DMS53 (cell line): ENCODE results near the gene MEAF6.
A peak's percentile ranks its signal among the peaks of the same experiment; 100 is the strongest.

Source experiments
- DNase-seq: peaks from one replicate; lab custom pipeline; 2025; lab: John Stamatoyannopoulos, UW

MEAF6 gene

DNA sequence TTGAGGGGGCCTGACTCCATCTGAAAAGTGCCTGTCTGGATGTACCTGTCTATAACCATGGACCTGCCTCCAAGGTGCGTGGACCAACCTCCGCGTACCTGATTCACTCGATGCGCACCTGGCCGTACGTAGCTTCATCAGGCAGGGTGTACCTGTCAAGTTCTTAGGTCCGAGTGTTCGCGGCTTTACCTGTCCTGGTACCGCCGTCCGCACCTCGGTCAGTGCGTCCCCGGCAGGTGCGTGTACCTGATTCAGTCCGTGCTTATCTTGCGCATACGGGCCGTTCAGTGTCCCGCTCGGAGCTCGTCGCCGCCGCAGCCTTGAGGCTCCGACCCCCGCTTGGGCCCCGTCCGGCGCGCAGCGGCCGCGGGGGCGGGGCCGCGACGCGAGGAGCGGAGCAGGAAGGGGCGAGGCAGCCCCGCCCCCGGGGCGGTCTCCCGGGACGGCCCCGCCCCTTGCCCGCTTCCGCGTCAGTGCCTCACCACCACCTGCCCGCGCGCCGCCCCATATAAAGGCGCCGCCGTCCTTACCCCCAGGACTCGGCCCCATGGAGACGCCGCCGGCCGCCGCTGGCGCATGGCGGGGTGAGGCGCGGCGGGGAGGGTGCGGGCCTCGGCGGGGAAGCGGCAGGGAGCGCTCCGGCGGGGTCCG lies 40.4 kb downstream of the MEAF6 start, which contains the start of gene ZC3H12A:
Gene ZC3H12A, plus strand, starts transcription at position 535 of the 651 bp plus-strand sequence. CDS start 917 bp downstream, outside the sequence.
- DNase-seq = peak; percentile 95

- DNase-seq = peak; percentile 64
Observed at GRCh38 chr1:37473431-37474045, 41.0 kb downstream of the MEAF6 start.

DNA sequence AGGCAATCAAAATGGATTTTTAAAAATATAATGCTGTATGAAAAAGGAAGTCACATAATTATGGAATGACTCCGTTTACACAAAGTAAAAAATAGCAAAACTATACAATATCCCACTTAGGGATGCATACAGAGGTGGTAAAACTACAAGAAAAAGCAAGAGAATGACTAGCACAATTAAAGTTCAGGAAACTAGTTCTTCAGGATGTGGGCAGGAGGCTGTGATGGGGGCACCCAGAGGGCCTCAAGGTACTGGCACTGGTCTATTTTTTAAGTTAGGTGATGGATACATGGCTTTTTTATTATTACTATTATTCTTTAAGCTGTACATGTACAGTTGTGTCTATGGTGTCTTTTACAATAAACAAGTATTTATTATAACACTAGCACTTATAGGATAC lies 41.6 kb downstream of the MEAF6 start:
- no peak for DNase-seq

GRCh38 chr1:37472281-37472680 lies 42.3 kb downstream of the MEAF6 start:
- peak; percentile 42 for DNase-seq

DNA sequence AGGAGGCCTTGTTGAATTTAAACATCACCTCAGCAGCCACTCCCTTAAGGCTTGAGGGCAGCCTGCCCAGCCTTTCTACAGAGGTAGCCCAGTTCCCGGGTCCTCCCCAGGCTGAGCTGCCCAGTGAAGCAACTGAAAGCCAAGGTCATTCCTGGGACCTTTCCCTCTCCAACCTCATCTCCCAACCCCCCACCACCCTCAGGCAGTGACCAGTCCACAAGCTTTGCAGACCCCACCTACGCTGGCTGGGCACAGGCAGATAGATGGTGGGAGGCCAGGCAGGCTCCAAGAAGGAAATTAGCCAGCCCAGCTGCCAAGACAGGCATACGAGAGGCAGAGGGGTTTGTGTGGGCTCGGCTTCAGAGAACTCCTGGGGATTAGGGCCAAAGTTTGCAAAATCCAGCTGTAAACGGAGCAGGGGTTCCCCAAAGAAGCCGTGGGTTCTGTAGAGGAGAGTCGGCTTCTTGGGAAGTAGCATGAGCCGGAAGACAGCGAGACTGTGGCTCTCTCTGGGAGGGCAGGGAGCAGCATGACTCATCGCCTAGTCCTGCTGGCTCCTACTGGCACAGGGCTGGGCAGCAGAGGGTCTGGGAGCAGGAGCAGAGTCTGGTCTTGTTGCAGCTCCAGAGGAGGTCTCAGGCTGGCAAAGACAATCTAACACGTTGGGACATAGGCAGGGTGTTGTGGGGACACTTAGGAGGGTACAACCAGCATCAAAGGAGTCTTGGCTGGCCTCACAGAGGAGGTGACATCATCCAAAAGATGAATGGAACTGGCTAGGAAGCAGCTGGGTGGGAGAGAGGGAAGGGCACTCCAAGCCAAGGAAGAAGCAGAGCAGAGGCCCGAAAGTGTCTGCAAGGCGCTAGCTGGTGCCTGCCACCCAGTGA lies 43.0 kb downstream of the MEAF6 start:
- DNase-seq = peak; percentile 91

- DNase-seq = no peak
Observed at GRCh38 chr1:37469386-37469785, 45.2 kb downstream of the MEAF6 start.

DNA sequence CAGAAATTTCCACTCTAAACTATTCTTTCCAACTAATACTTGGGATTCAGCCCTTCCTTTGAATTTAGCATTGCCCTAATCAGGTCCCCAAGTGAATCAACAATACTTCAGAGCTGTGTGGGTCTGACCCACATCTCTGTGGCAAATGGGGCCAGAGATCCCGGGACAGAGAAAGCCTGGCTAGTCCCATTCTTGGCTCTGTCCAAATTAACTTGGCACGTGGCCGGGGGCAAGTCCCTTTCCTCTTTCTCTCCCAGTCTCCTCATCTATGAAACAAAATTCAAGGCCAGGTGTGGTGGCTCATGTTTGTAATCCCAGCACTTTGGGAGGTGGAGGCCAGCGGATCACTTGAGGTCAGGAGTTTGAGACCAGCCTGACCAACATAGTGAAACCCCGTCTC lies 46.5 kb downstream of the MEAF6 start:
- no peak for DNase-seq

GRCh38 chr1:37465593-37466517 lies 48.7 kb downstream of the MEAF6 start:
- no peak for DNase-seq

DNA sequence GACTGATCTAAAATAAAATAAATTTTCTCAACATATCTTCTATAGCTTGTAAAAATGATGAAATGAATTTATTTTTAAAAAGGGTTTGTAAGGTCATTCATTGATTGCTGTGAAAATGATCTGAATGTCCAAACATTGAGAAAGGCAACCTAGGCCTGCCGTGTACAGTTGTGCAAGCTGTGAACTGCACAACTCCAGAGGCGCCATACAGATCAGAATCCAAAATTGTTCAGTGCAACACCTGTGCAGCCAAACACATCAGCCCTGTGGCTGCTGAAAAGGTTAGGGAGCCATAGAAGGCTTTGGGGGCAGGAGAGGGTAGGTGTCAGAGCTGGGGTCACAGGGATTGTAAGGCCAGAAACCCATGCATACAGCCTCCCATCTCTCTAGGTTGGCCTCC lies 50.1 kb downstream of the MEAF6 start:
- no peak for DNase-seq

- DNase-seq = no peak
Observed at GRCh38 chr1:37461698-37462436, 52.7 kb downstream of the MEAF6 start.

- peak; percentile 13 for DNase-seq
Observed at GRCh38 chr1:37458551-37458950, 56.0 kb downstream of the MEAF6 start.

- no peak for DNase-seq
Observed at GRCh38 chr1:37456614-37457013, 58.0 kb downstream of the MEAF6 start.

GRCh38 chr1:37455516-37455915 lies 59.0 kb downstream of the MEAF6 start:
- no peak for DNase-seq

GRCh38 chr1:37453647-37454046 lies 60.9 kb downstream of the MEAF6 start:
- no peak for DNase-seq

DNA sequence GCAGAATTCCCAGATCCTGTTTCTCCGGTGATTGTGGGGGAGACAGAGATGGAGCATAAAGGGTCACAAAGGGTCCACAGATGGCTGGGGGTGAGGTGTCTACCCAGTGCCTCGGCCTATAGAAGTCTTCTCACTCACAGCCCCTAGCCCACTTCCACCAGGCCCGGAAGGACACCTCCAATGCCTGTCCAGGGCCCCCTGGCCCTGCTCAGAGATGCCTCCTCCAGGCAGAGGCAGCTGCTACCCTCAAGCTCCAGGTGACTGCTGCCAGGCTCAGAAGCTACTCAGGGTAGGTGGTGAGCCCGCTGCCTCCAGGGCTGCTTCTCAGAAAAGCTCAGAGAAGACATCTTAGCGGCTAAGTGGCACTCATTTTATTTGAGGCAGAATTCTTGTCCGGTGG lies 62.1 kb downstream of the MEAF6 start:
- DNase-seq = no peak

DNA sequence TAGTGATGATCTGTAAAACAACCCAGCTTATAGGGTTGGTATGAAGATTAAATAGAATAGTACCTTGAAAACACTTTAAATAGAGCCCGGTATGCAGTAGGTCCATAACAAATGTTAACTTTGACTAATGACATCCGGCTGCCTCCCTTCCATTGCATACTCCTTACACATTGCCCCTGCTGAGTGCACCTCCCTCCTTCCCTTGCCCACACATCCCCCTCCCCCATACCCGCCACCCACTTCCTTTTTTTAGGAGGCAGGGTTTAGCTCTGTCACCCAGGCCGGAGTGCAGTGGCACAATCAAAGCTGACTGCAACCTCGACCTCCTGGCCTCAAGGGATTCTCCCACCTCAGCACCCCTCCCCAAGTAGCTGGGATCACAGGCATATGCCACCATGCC lies 64.6 kb downstream of the MEAF6 start:
- no peak for DNase-seq

DNA sequence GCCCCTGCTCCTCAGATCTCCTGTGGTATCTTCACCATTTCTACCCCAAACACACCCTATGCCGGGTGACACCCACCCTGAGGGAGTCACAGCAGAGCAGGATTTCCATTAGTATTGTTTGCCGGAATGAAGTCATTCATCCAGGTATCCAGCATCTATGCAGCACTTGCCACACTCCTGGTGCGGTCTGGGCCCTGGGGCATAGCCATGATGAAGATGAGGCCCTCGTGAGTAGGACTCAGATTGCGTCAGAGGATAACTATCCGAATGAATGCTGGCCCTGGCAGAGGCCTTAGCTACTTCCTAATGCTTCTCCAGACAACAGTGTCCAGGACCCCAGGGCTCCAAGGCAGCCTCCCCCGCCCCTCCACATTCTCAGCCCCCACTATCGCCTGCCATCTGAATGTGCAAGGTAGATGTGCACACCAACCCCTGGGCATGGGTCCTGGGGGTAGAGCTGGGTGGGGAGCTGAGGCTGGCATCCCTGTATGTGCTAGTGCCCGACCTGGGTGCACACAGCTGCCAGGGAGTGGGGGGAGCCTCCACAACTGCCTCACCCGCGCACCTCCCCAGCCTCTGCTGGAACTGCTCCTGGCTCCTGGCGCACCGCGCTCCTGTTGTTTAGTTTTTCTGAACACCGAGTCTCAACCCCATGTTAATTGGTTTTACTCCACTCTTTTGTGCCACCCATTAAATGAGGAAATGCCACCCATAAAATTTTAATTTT lies 65.7 kb downstream of the MEAF6 start:
- no peak for DNase-seq

- DNase-seq = peak; percentile 36
Observed at GRCh38 chr1:37448185-37448584, 66.4 kb downstream of the MEAF6 start.

- no peak for DNase-seq
Observed at GRCh38 chr1:37446874-37447273, 67.7 kb downstream of the MEAF6 start.

GRCh38 chr1:37442644-37443043 lies 71.9 kb downstream of the MEAF6 start:
- no peak for DNase-seq
